SW480 (cell line): Measurements from ENCODE around the gene TUBGCP2.
"Not testable (repeated sequence)": the region's sequence is repeated elsewhere in the genome, so short reads cannot be mapped to it uniquely, and the experiment has no call there.

Experiments used
- DNase-seq: peaks from one replicate; pipeline ENCODE4 v3.0.0-alpha.2; 2016; ENCODE audit warnings: low spot score

The TUBGCP2 gene

GRCh38 chr10:133248334-133248715 is 60.3 kb downstream of the TUBGCP2 start:
- no peak for DNase-seq

DNA sequence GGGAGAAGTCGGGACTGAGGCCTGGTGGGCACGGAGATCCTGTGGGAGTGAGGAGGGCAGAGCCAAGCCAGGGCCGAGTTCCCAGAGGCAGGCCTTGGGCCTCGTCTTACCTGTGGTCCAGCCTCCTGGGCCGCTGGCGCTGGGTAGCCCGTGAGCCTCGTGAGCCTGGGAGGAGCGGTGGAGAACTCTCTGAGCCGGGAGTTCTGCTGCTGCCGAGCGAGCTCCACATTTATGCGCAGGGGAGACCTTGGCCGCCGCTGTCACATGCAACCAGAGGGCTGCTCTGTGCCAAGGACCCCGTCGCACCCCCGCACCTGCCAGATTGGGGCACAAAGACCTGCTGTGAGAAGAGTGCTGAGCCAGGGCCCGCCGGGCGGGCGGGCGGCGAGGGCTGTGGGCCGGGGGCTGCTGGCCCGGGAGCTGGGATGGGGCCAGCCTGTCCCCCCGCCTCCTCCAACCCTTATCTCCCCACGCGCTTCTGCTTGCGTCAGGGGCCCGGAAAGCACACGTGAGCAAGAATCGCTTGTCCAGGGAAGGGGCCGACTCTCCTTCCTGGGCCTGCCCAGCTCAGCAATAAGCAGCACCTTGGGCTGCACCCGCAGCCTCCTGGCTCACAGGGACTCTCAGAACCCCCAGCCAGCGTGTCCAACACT is 60.9 kb downstream of the TUBGCP2 start:
- no peak for DNase-seq

DNA sequence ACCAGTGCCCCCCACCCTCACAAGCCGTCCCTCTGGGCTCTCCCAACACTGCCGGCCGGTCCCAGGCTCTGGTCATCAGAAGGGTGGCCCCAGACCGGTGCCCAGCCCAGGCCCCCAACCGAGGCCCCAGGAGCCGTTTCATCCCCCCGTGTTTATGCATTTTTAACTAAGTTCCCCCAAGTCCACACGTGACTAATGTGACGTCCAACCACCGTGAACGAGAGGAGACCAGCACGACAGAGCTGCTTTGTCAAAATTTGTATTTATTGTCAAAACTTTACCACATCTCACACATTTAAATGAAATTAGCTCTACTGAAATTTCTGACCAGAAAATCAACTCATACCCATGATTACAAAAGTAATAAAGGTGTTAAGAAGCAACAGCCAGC is 62.4 kb downstream of the TUBGCP2 start:
- no peak for DNase-seq

DNA sequence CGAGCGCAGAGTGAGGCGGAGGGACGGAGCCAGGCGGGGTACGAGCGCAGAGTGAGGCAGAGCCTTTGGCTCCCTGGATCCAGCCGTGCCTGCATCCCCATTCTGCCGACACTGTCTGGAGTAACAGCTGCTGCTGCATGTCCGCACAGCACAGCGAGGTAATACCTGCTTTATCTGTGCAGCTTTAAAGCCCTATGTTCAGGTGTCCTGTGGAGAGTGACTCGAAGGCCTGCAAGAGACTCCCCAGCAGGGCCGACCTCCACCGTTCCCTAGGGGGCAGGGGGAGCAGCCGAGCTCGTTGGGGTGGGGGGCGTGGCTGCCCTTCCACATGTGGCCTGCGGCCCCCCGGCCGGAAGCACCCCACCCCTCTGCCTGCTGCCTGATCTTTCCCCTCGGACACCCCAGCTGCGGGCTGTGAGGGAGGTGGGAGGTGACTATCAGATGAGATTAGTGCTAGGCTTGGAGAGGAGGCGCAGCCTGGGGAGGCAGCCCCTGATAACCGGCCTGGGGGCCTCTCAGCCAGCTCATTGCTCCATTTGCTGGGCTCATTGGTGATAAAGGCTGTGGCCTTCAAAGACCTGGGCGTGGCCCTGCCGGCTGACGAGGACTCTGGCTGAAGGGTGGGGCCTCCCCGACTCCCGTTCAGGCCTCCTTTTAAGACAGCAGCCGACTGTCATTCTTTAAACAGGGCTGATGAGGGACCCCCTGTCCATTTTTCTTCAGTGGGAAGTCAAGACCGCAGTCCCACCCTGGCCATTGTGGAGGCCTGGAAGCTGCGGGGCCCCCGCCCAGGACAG is 63.0 kb downstream of the TUBGCP2 start:
- DNase-seq: peak; percentile 57

GRCh38 chr10:133243593-133243992 is 65.1 kb downstream of the TUBGCP2 start:
- no peak for DNase-seq

- no peak for DNase-seq
These were observed 65.9 kb downstream of the TUBGCP2 start for GRCh38 chr10:133242611-133243356.

GRCh38 chr10:133241501-133242205 is 67.0 kb downstream of the TUBGCP2 start:
- DNase-seq: no peak

DNA sequence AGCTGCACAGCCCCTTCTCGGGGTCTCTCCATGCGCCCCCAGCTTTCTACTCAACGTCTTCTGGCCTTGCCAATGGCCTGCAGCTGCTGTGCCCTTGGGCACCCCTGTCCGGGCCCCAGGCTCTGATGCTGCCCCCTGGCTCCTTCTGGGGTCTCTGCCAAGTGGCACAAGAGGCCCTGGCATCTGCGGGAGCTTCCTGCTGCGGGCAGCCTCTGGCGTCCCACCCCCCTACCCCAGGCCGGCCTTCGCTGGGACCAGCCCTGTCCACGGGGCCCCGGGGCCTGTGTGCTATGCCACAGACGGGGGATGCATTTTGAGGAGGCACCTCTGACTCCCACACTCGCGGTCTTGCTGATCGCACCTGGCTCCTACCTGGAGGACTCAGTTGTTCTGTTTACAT is 68.7 kb downstream of the TUBGCP2 start:
- no peak for DNase-seq

GRCh38 chr10:133238466-133238804 is 70.2 kb downstream of the TUBGCP2 start:
- DNase-seq: no peak

GRCh38 chr10:133237588-133238465 is 70.8 kb downstream of the TUBGCP2 start, which contains the start of gene VENTX:
TSS of gene VENTX (plus strand) at chr10:133237855. CDS start at chr10:133237915, 60 bp downstream.
- DNase-seq: no peak

- DNase-seq: no peak
These were observed 71.5 kb downstream of the TUBGCP2 start for GRCh38 chr10:133237241-133237587.

- no peak for DNase-seq
These were observed 72.1 kb downstream of the TUBGCP2 start for GRCh38 chr10:133236401-133237240.

DNA sequence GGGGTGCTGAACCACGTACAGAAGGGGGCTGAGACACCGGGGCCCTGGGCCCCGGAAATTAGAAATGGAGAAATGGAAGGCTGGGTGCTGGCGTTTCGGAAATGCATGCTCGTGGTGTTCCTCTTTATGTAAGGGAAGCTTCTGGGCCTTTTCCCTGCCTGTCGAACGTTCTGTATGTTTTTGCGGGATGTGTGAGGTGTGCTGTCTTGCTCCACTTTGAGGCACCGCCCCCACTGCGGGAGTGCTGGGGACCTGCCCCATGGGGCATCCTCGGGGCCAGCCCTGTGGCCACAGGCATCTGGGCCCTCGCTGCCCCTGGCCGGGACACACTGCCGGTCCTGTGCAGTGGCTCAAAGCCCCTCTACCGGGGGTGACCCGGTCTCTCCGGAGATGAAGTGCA is 72.7 kb downstream of the TUBGCP2 start:
- DNase-seq: no peak

GRCh38 chr10:133235265-133235855 is 73.3 kb downstream of the TUBGCP2 start:
- DNase-seq: no peak

GRCh38 chr10:133234796-133235195 is 73.9 kb downstream of the TUBGCP2 start:
- not testable (repeated sequence) for DNase-seq

DNA sequence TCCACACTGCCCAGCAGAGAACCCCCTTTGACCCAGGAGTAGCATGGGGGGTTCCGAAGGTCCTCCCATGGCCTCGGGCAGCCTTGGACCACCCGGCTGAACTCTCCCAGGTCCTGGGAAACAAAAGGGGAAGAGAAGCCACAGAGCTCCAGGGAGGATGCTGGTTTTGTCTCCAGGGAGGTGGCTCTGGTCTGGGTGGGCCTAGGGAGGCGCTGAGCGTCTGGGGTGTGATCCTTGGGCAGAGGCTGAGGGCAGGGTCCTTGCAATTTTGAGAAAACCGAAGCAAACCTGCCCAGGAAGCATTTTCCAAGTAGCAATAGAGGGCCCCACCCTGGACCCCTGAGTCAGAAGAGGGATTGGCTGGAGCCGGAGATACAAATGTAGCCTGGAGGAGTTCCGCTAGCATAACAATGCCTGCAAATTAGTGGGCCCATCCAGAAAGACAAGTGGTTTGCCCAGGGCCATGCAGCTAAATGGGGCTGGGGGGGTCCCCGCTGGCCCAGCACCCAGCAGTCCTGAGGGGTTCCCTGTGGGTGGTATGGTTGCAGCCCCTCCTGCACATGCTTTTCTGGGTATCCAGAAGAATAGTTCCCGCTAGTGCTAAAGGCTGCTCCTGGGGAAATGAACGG is 76.6 kb downstream of the TUBGCP2 start:
- DNase-seq: no peak

GRCh38 chr10:133231244-133231945 is 77.3 kb downstream of the TUBGCP2 start:
- DNase-seq: no peak

DNA sequence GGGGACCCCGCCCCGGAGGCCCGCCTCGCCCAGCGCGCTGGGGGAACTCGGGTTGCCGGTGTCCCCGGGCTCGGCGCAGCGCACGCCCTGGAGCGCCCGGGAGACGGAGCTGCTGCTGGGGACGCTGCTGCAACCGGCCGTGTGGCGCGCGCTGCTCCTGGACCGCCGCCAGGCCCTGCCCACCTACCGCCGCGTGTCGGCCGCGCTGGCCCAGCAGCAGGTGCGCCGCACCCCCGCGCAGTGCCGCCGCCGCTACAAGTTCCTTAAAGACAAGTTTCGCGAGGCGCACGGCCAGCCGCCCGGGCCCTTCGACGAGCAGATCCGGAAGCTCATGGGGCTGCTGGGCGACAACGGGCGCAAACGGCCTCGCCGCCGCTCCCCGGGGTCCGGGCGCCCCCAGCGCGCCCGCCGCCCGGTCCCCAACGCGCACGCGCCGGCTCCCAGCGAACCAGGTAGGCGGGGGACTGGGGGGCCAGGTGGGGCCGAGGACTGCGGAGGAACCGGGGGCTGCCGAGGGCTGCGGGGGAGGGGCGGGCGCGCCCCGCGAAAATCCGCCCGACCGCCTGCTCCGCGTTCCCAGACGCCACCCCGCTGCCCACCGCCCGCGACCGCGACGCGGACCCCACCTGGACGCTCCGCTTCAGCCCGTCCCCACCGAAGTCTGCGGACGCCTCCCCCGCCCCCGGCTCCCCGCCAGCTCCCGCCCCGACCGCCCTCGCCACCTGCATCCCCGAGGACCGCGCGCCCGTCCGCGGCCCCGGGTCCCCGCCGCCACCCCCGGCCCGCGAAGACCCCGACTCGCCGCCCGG is 78.1 kb downstream of the TUBGCP2 start:
- peak; percentile 26 for DNase-seq
